GM19023 (cell line): ENCODE results near the gene FAM161A.
"Not testable (repeated sequence)": the region's sequence is repeated elsewhere in the genome, so short reads cannot be mapped to it uniquely, and the experiment has no call there.

ENCODE experiments used
- ATAC-seq: cut with Tn5 transposase; IDR thresholded peaks from one replicate; pipeline ENCODE4 v1.9.1; 2021; ENCODE audit warnings: mild to moderate bottlenecking, moderate library complexity; ENCODE audit not compliant: unreplicated experiment

FAM161A gene

GRCh38 chr2:61841286-61841685 lies 12.6 kb downstream of the FAM161A start:
- ATAC-seq, result no peak

- no peak for ATAC-seq
Measured at GRCh38 chr2:61834893-61835292, 19.0 kb downstream of the FAM161A start.

- no peak for ATAC-seq
Measured at GRCh38 chr2:61833971-61834370, 19.9 kb downstream of the FAM161A start.

GRCh38 chr2:61832183-61832841 lies 21.5 kb downstream of the FAM161A start:
- no peak for ATAC-seq

GRCh38 chr2:61822255-61822654 lies 31.6 kb downstream of the FAM161A start:
- ATAC-seq, result no peak

- ATAC-seq, result no peak
Measured at GRCh38 chr2:61816480-61817355, 37.1 kb downstream of the FAM161A start.

GRCh38 chr2:61814539-61815160 lies 39.2 kb downstream of the FAM161A start:
- ATAC-seq, result no peak

GRCh38 chr2:61813314-61813713 lies 40.5 kb downstream of the FAM161A start:
- not testable (repeated sequence) for ATAC-seq

GRCh38 chr2:61811821-61812220 lies 42.0 kb downstream of the FAM161A start:
- ATAC-seq, result no peak

GRCh38 chr2:61810203-61810602 lies 43.7 kb downstream of the FAM161A start:
- ATAC-seq, result not testable (repeated sequence)

GRCh38 chr2:61808693-61809092 lies 45.2 kb downstream of the FAM161A start:
- not testable (repeated sequence) for ATAC-seq

- ATAC-seq, result no peak
Measured at GRCh38 chr2:61807036-61807757, 46.7 kb downstream of the FAM161A start.

GRCh38 chr2:61802548-61802947 lies 51.3 kb downstream of the FAM161A start:
- no peak for ATAC-seq

GRCh38 chr2:61799099-61799498 lies 54.8 kb downstream of the FAM161A start:
- ATAC-seq, result no peak

- ATAC-seq, result not testable (repeated sequence)
Measured at GRCh38 chr2:61797446-61797845, 56.4 kb downstream of the FAM161A start.

GRCh38 chr2:61795408-61795807 lies 58.5 kb downstream of the FAM161A start:
- no peak for ATAC-seq

GRCh38 chr2:61793389-61793836 lies 60.4 kb downstream of the FAM161A start:
- ATAC-seq, result peak; percentile 78

GRCh38 chr2:61792355-61792890 lies 61.4 kb downstream of the FAM161A start:
- ATAC-seq, result no peak

GRCh38 chr2:61789807-61790602 lies 63.9 kb downstream of the FAM161A start:
- no peak for ATAC-seq
